Testis (tissue), 3 donors: ENCODE data around the gene CELSR1. TPM values are rescaled to one million over a fixed set of nuclear protein-coding genes. Genes with fewer than 3 reads are reported as not detected.

Experiments
- DNase-seq: peaks from one replicate; pipeline ENCODE4 v3.0.0-alpha.2; 2019
- H3K27ac ChIP-seq, 2 donors: fragments of 200-600 bp; sonication (generic); one replicate each; pipeline ENCODE4 v1.5.1; 2019
- H3K27me3 ChIP-seq: fragments of 200-600 bp; sonication (generic); one replicate; pipeline ENCODE4 v1.5.1; 2019
- H3K36me3 ChIP-seq: fragments of 200-600 bp; sonication (generic); one replicate; pipeline ENCODE4 v1.5.1; 2017; ENCODE audit warnings: low read depth; ENCODE audit errors: missing control alignments
- H3K4me1 ChIP-seq: fragments of 200-600 bp; sonication (generic); one replicate; pipeline ENCODE4 v1.5.1; 2019
- H3K4me3 ChIP-seq, 2 donors: fragments of 200-600 bp; sonication (generic); one replicate each; pipeline ENCODE4 v1.5.1; 2017 to 2019
- H3K9me3 ChIP-seq: fragments of 200-600 bp; sonication (generic); one replicate; pipeline ENCODE4 v1.5.1; 2017
- CTCF ChIP-seq, 3 experiments: fragments of 450-650 bp in 2 of 3; fragments of 200-600 bp in 1 of 3; sonication (generic) in 1 of 3; IDR thresholded peaks; one replicate each; pipeline ENCODE4 v1.5.1; 2016 to 2019; ENCODE audit warnings: antibody characterized with exemption in 3 of 3, mild to moderate bottlenecking in 2 of 3, moderate library complexity in 1 of 3
- POLR2A ChIP-seq: fragments of 450-650 bp; IDR thresholded peaks from one replicate; pipeline ENCODE4 v1.6.1; 2017; ENCODE audit warnings: antibody characterized with exemption, mild to moderate bottlenecking, moderate library complexity
- WGBS, 2 donors: methylation state at CpG; one replicate each; pipeline ENCODE4 v1.1.5; 2018; 5-methylcytosine and 5-hydroxymethylcytosine counted together
- intact Hi-C: fragments of 100-400 bp; cut with DNase I; formaldehyde crosslinking; loops from one replicate; pipeline ENCODE4 v1.15.1; 2023; ENCODE audit warnings: low total_unique reads
- polyA plus RNA-seq: library from polyadenylated mRNA; stranded (reverse); fragments of 350-450 nt; fragmentation: Illumina TruSeq; extraction: RNeasy Lipid Tissue Mini Kit (QIAGEN cat#74804); gene quantifications from one replicate; pipeline ENCODE4 v1.2.3, GENCODE V29; 2014; ENCODE audit warnings: low read depth, low replicate concordance; ENCODE audit not compliant: insufficient read depth
- total RNA-seq, 2 donors: library from RNA; depleted of rRNA; stranded (reverse); fragments of >200 nt; gene quantifications; one replicate each; pipeline ENCODE4 v1.2.3, GENCODE V29; 2016

Gene CELSR1
- total and polyA plus RNA-seq, 3 donors from 2014 or later, result 5.6 to 21.5 (median 13.8) TPM

GRCh38 chr22:46560696-46561295 lies 23.4 kb upstream of the CELSR1 start:
- Histone ChIP-seq H3K36me3 (no peaks in the 10 kb centered on the region), H3K4me1 (peaks cover 10% of the 10 kb centered on the region), H3K27me3 (no peaks in the 10 kb centered on the region), H3K4me3 (no peak overlapping the region), H3K27ac (no peak overlapping the region), H3K9me3 (no peaks in the 10 kb centered on the region)
- no peak for DNase-seq
- intact Hi-C loops, result no loop called here
- WGBS, 2 donors, result 69 to 95% methylated on average over 13 to 14 of the region's 14 CpGs
- TF ChIP-seq POLR2A (no peak), CTCF (IDR thresholded peaks at IDR 0.05) (no peak)

DNA sequence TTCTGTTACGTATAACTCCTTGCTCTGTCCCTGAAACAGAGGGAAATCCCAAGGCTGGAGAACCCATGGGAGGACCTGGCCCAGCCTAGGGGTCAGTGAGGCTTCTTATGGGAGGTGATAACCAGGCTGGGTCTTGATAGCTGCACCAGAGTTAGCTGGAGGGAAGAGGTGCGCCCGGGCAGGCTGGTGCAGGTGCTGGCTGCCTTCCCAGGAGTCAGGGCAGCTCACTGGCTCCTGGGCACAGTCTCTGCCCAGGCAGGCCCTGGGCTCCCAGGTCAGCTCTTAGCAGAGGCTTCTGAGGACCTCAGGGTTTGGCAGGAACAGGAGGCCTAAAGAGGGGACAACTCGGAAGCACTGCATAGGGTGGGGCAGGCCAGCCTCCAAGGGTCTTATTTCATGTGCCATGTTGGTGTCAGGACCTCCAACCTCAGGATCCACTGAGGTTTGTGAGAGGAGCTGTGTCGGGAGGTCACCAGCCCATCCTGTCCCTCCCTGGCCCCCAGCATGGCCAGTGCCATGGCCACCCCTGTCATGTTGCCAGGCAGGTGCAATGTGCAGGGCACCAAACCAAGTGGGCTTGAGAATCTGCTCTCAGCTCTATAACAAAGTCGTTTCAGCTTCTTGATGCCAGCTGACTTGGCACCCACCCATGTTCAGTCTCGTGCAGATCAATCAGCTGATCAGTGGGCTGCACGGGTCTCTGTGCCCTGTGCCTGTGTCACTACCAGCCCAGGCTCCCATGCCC lies 20.5 kb upstream of the CELSR1 start:
- DNase-seq, result no peak
- TF ChIP-seq POLR2A (no peak), CTCF (IDR thresholded peaks at IDR 0.05) (no peak)
- H3K36me3 ChIP-seq, result no peaks in the 10 kb centered on the region
- no peak overlapping the region for H3K27ac ChIP-seq
- intact Hi-C loops, result no loop called here
- no peak overlapping the region for H3K4me3 ChIP-seq
- no peaks in the 10 kb centered on the region for H3K9me3 ChIP-seq
- no peaks in the 10 kb centered on the region for H3K27me3 ChIP-seq
- no peaks in the 10 kb centered on the region for H3K4me1 ChIP-seq
- 73 to 79% methylated on average over 5 to 8 of the region's 8 CpGs for WGBS, 2 donors

- 94 to 99% methylated on average over 3 of the region's 3 CpGs for WGBS, 2 donors
These were observed 19.4 kb upstream of the CELSR1 start for GRCh38 chr22:46556775-46557174.

DNA sequence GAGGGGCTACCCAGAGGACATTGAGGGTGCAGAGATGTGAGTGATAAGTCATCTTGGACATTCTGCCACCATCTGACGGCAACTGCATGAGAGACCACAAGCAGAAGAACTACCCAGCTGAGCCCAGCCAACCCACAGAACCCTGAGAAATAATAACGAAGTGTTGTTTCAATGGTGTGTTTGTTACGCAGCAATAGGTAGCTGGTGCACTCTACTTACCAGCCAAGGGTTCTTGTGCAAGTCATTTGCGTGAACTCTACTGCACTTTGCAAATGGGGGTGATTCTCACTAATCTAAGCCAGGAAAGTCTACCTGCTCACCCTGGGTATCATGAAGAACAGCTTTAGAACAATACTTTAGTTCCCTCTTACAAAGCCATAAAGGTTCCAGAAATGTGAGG lies 15.8 kb upstream of the CELSR1 start:
- no peaks in the 10 kb centered on the region for H3K36me3 ChIP-seq
- peaks cover 5% of the 10 kb centered on the region for H3K4me1 ChIP-seq
- H3K9me3 ChIP-seq, result no peaks in the 10 kb centered on the region
- H3K4me3 ChIP-seq, result no peak overlapping the region
- H3K27ac ChIP-seq, result no peak overlapping the region
- intact Hi-C loops, result no loop called here
- H3K27me3 ChIP-seq, result no peaks in the 10 kb centered on the region
- no peak for DNase-seq
- no peak for TF ChIP-seq CTCF (IDR thresholded peaks at IDR 0.05)
- no peak for TF ChIP-seq POLR2A
- WGBS, 2 donors, result 93 to 96% methylated on average over 4 of the region's 4 CpGs

More at GRCh38 chr22:46556775-46557174, 19.4 kb upstream of the CELSR1 start:
- H3K9me3 ChIP-seq, result no peaks in the 10 kb centered on the region
- H3K36me3 ChIP-seq, result no peaks in the 10 kb centered on the region
- no peak overlapping the region for H3K27ac ChIP-seq
- no peaks in the 10 kb centered on the region for H3K27me3 ChIP-seq
- H3K4me3 ChIP-seq, result no peak overlapping the region
- no peak for DNase-seq
- intact Hi-C loops, result no loop called here
- TF ChIP-seq CTCF (IDR thresholded peaks at IDR 0.05), result no peak
- no peak for TF ChIP-seq POLR2A
- H3K4me1 ChIP-seq, result no peaks in the 10 kb centered on the region

DNA sequence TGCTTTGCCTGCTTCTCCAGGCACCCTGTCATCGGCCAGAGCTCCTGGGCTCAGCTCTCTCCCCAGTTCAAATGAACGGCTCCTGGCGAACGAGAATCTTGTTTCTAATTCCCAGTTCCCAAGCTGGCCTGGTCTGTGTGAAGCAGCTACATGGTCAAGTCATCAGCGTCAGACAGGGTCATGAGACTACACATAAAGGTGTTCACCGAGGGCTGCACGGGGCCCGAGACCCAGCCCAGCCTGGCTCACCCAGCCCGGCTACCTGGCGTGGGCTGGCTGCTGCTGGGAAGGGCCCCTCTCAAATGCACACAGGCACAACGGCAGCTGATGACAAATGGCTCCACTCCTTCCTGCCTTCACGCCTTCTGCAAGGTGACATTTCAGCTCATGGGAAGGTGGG lies 14.6 kb upstream of the CELSR1 start:
- intact Hi-C loops, result no loop called here
- DNase-seq, result no peak

More for the DNA sequence above, 14.6 kb upstream of the CELSR1 start:
- H3K27ac ChIP-seq, result no peak overlapping the region
- no peaks in the 10 kb centered on the region for H3K9me3 ChIP-seq
- no peaks in the 10 kb centered on the region for H3K27me3 ChIP-seq
- TF ChIP-seq POLR2A, result no peak
- TF ChIP-seq CTCF (IDR thresholded peaks at IDR 0.05), result no peak
- no peak overlapping the region for H3K4me3 ChIP-seq
- no peaks in the 10 kb centered on the region for H3K36me3 ChIP-seq
- WGBS, 2 donors, result 88 to 95% methylated on average over 7 to 12 of the region's 12 CpGs
- peaks cover 17% of the 10 kb centered on the region for H3K4me1 ChIP-seq
